K562 (cell line): Measurements from ENCODE around the gene AHCYL2.

Experiments
- CHD2 ChIP-seq: IDR thresholded peaks from 2 replicates; pipeline ENCODE4 v1.6.1; 2011; ENCODE audit warnings: low read depth, low read length
- CTCF ChIP-seq, 3 experiments: IDR thresholded peaks in 2 of 3; conservative IDR thresholded peaks in 1 of 3; 2 replicates each; pipeline ENCODE4 v1.5.1; 2011 to 2012; ENCODE audit warnings: low read length in 3 of 3, mild to moderate bottlenecking in 3 of 3, control low read depth in 2 of 3, improper control_type of control experiment in 1 of 3, inconsistent platforms in 1 of 3, low read depth in 1 of 3, mixed read lengths in 1 of 3, moderate library complexity in 1 of 3; ENCODE audit not compliant: insufficient read depth in 2 of 3
- EZH2 ChIP-seq: IDR thresholded peaks from 2 replicates; pipeline ENCODE4 v1.6.1; 2012; ENCODE audit warnings: low read depth, mild to moderate bottlenecking, inconsistent platforms, low read length, borderline replicate concordance
- HMGXB4 ChIP-seq: sonication (generic); formaldehyde crosslinking; IDR thresholded peaks from 2 replicates; pipeline ENCODE4 v1.8.1; 2023; ENCODE audit warnings: mild to moderate bottlenecking, missing genetic modification reagents
- MCM5 ChIP-seq: fragments of 450-650 bp; IDR thresholded peaks from 2 replicates; pipeline ENCODE4 v1.6.1; 2016; ENCODE audit warnings: low read depth
- NCOR1 ChIP-seq: fragments of 450-650 bp; IDR thresholded peaks from 2 replicates; pipeline ENCODE4 v1.6.1; 2016; ENCODE audit warnings: mild to moderate bottlenecking, moderate library complexity
- ZBED1 ChIP-seq: IDR thresholded peaks from 2 replicates; pipeline ENCODE4 v1.6.1; 2014
- ZBTB1 ChIP-seq: sonication (generic); formaldehyde crosslinking; IDR thresholded peaks from 2 replicates; pipeline ENCODE4 v1.8.1; 2023; ENCODE audit warnings: missing genetic modification reagents, low read depth, mild to moderate bottlenecking, borderline replicate concordance

GRCh38 chr7:129367349-129367699 lies 142.5 kb downstream of the AHCYL2 start:
- TF ChIP-seq ZBED1 (no peak), EZH2 (no peak), HMGXB4 (CRISPR knock-in tag) (no peak), NCOR1 (no peak), CHD2 (no peak), ZBTB1 (CRISPR knock-in tag) (no peak), MCM5 (no peak), CTCF (IDR thresholded peaks at IDR 0.05 in 2 of 3, conservative IDR thresholded peaks at IDR 0.05 in 1 of 3; ENCODE audit: insufficient read depth in 2 of 3, low read depth in 1 of 3, low read length in 3 of 3) (no peak)
